ENCODE results near the gene OR6B1. TPM values are rescaled to one million over a fixed set of nuclear protein-coding genes. Genes with fewer than 3 reads are reported as not detected.

OR6B1 gene
- not detected for total RNA-seq

DNA sequence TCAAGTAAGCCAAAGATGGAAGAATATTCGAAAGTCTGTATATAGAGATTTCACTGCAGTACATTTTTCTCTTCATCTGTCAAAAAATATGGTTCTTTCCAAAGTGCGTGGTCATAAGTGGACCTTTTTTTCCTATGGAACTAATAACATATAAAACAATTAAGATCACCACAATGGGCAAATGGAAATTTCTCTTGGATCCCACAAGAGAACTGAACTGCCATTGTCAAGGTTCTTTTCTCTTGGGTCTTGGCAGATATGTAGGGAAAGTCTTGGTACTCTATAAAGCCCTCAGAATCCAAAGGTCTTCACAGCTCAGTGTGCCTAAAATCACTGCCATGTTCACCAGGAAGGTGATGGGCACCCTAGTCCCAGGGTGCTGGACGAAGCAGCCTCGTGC lies at the start of gene OR6B1:
TSS of gene OR6B1 (plus strand) at position 301 of the 400 bp plus-strand sequence. CDS start 3,677 bp downstream, outside the sequence.
- DNase-seq (ENCODE audit: low spot score) (no peak), ATAC-seq (no peak)
- no peak within 1 kb of the TSS for H3K27ac Mint-ChIP-seq
- H3K36me3 Mint-ChIP-seq = no peaks in the 10 kb centered on the region
- H3K27me3 Mint-ChIP-seq = peaks cover 9 to 31% of the 10 kb centered on the region in 2 donors
- no peaks in the 10 kb centered on the region for H3K9me3 Mint-ChIP-seq
- no peaks in the 10 kb centered on the region for H3K4me1 Mint-ChIP-seq (ENCODE audit: low read depth in 2 of 2)
- no peak within 1 kb of the TSS for H3K4me3 Mint-ChIP-seq

DNA sequence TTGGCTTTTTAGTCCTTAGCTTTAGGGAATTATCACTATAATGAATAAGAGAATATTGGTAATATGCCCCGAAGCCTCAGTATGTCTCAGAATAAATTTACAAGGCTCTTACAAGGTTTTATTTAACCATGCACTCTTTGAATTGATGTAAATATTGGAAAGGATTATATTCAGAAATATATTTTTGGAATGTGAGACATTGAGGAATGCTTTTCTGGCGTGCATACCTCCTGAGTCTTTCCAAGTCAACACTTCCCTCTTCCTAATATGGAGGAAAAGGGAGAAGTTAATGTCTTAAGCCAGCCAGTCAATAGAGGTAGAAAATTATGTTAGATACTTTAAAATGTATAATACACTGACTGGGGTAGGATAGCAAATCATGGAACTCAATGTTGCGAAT lies 46.7 kb upstream of the OR6B1 start:
- Mint-ChIP-seq H3K4me3 (no peak overlapping the region), H3K27ac (no peak overlapping the region), H3K4me1 (ENCODE audit: low read depth in 2 of 2) (no peaks in the 10 kb centered on the region), H3K27me3 (peaks cover 22 to 36% of the 10 kb centered on the region in 2 donors), H3K36me3 (no peaks in the 10 kb centered on the region), H3K9me3 (no peaks in the 10 kb centered on the region)
- DNase-seq (ENCODE audit: low spot score) = no peak
- ATAC-seq = no peak

DNA sequence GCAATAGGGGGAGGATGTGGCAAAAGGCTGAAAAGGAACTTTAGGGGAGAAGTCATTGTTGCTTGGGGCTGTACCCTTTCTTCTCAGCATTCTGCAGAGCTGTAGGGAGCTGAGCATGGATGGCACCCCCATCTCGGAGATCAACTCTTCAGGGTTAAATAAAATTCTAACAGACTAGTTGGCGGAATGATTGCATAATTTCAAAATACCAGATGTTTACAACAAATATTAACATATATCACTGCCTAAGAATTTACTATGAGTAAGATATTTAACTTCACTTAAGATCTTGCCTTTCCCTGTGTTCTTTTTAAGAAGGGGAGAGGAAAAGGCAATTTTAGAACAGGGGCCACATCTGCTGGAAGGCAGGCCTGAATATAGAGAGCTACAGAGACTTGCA lies 46.0 kb upstream of the OR6B1 start:
- DNase-seq (ENCODE audit: low spot score) (no peak), ATAC-seq (no peak)
- H3K9me3 Mint-ChIP-seq = no peaks in the 10 kb centered on the region
- H3K27me3 Mint-ChIP-seq = peaks cover 20 to 30% of the 10 kb centered on the region in 2 donors
- H3K4me3 Mint-ChIP-seq = no peak overlapping the region
- H3K36me3 Mint-ChIP-seq = no peaks in the 10 kb centered on the region
- H3K27ac Mint-ChIP-seq = no peak overlapping the region
- H3K4me1 Mint-ChIP-seq (ENCODE audit: low read depth in 2 of 2) = no peaks in the 10 kb centered on the region

DNA sequence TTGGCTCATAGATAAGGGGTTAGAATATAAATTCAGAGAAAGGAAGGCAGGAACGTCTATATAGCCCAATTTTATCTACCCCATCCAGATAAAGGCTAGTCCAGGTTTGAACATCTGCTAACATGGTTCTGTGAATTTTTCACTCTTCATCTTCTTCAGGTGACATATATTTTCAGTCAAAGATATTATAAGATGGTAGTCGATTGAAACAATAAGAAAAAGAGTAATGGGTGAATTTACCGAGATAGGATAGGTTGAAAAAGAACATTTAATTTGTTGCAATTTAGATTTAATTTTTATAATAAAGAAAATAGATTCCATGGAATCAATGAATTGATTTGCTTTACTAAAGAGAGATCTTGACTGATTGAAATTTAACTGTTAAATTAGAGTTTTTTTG lies 45.6 kb upstream of the OR6B1 start, which contains the start of gene OR2F1:
TSS of gene OR2F1 (plus strand) at position 301 of the 400 bp plus-strand sequence. CDS start 5,127 bp downstream, outside the sequence.
- no peak for DNase-seq (ENCODE audit: low spot score)
- no peaks in the 10 kb centered on the region for H3K9me3 Mint-ChIP-seq
- H3K4me1 Mint-ChIP-seq (ENCODE audit: low read depth in 2 of 2) = no peaks in the 10 kb centered on the region
- H3K4me3 Mint-ChIP-seq = no peak within 1 kb of the TSS
- H3K27ac Mint-ChIP-seq = no peak within 1 kb of the TSS
- H3K27me3 Mint-ChIP-seq = peaks cover 19 to 29% of the 10 kb centered on the region in 2 donors
- ATAC-seq = no peak
- no peaks in the 10 kb centered on the region for H3K36me3 Mint-ChIP-seq

DNA sequence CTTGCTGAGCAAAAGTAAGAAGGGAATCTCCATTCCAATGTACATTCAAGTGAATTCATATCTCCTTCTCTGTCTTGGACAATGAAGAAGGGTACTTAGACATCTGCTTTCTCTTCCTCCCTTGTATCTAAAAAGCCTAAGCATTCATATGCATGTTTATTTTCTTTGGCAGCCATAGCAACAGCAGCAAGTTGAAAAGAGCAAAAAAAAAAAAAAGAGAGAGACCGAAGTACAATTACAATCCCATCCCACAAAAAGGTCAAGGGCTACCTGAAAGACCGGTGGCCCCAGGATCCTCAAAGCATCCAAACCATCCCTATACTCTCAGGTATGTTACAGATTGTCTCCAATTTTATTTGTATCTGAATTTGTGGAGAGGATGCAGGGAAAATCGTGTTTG lies 41.3 kb upstream of the OR6B1 start:
- Mint-ChIP-seq H3K9me3 (peaks cover 3% of the 10 kb centered on the region), H3K4me1 (ENCODE audit: low read depth in 2 of 2) (no peaks in the 10 kb centered on the region), H3K4me3 (no peak overlapping the region), H3K27ac (no peak overlapping the region), H3K36me3 (no peaks in the 10 kb centered on the region), H3K27me3 (peaks cover 23 to 32% of the 10 kb centered on the region in 2 donors)
- ATAC-seq (no peak), DNase-seq (ENCODE audit: low spot score) (no peak)

DNA sequence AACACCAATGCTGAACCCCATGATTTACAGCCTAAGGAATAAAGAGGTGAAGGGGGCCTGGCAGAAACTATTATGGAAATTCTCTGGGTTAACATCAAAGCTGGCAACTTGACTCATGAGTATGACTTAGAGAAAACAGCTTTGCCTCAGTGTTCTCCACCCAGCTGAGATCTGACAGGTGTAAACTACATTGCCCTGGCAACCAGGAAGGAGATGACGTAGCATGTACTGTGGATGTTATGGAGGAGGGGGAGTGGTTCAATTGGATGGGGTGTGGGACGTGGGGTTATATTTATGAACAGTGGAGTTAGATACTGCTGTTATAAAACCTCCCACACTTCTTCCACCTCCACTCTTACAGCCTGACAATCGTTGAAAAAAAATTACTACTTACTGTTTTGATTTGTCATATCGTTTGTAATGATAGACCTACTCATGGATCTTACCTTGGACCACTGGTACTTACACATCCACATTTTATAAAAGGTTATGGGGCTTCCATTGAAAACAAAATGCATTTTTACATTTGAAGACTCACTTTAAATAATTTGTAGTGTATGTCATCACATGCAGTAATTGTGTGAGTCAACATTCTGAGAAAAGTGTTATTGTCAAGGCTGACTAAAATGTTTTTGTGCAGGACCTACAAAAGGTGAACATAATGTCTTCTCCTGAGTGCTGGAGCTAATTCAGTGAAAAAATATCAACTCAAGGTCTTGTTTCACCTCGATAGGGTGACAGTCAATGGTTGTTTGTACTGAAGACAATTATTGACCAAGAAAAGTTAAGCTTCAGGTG lies 39.1 kb upstream of the OR6B1 start:
- peaks cover 3% of the 10 kb centered on the region for H3K9me3 Mint-ChIP-seq
- DNase-seq (ENCODE audit: low spot score) (no peak), ATAC-seq (no peak)
- no peak overlapping the region for H3K27ac Mint-ChIP-seq
- no peaks in the 10 kb centered on the region for H3K36me3 Mint-ChIP-seq
- H3K27me3 Mint-ChIP-seq = peaks cover 26 to 32% of the 10 kb centered on the region in 2 donors
- H3K4me1 Mint-ChIP-seq (ENCODE audit: low read depth in 2 of 2) = no peaks in the 10 kb centered on the region
- no peak overlapping the region for H3K4me3 Mint-ChIP-seq

DNA sequence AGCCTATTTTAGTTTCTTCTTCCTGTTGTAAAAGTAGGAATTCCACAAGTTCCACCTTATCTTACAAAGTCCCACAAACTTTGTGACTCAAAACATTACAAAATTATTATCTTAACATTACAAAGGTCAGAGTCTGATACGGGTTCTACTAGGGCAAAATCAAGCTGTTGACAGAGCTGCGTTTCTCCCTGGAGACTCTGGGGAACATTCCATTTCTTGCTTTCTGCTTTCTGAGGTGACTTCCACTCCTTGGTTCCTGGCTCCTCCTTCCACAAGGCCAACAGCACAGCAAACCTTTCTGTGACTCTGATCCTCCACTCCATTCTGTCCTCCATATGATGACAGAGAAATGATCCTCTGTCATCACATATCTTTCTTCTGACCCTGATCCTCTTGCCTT lies 34.8 kb upstream of the OR6B1 start:
- Mint-ChIP-seq H3K27ac (no peak overlapping the region), H3K36me3 (no peaks in the 10 kb centered on the region), H3K27me3 (peaks cover 8 to 13% of the 10 kb centered on the region in 2 donors), H3K4me1 (ENCODE audit: low read depth in 2 of 2) (no peaks in the 10 kb centered on the region), H3K4me3 (no peak overlapping the region), H3K9me3 (peaks cover 3% of the 10 kb centered on the region)
- DNase-seq (ENCODE audit: low spot score) = no peak
- ATAC-seq = no peak

DNA sequence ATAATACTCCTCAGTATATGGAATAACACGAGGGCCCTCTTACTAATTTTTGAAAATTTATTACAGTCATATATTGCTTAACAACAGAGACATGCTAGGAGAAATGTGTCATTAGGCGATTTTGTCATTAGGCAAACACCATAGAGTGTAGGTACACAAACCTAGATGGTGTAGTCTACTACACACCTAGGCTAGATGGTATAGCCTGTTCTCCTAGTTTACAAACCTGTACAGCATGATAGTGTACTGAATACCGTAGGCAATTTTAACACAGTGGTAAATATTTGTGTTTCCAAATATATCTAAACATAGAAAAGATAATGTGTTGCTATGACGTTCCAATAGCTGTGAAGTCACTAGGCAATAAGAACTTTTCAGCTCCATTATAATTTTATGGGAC lies 32.7 kb upstream of the OR6B1 start:
- Mint-ChIP-seq H3K4me3 (no peak overlapping the region), H3K4me1 (ENCODE audit: low read depth in 2 of 2) (no peaks in the 10 kb centered on the region)

DNA sequence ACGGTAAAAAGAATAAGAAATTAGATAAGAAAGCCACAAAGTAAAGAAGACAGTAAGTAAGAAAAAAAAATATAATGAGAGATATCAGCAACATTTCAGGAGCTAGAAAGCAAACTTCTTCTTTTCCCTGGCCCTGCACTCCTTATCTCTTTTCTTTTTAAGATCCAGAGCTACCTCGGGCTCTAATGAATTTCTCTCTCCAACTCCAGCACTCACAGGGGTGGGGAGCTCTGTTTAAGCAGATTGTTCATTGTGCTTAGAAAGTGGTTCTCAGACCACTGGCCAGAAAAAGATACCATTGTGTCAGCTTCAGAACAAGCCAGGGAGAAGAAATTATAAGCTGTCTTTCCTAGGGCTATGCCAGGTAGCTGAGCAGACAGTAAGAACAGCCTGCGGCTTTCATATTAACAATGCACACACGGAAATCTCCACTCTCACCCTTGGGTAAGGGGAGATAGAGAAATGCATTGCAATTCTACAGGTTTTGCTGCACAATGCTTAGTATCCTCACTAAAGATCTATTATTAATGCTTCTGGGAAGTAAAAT lies 26.2 kb upstream of the OR6B1 start:
- Mint-ChIP-seq H3K27ac (no peak overlapping the region), H3K4me3 (no peak overlapping the region), H3K27me3 (peaks cover 10 to 23% of the 10 kb centered on the region in 2 donors), H3K4me1 (ENCODE audit: low read depth in 2 of 2) (no peaks in the 10 kb centered on the region), H3K36me3 (no peaks in the 10 kb centered on the region), H3K9me3 (no peaks in the 10 kb centered on the region)
- ATAC-seq = no peak
- DNase-seq (ENCODE audit: low spot score) = no peak

More for the DNA sequence above, 32.7 kb upstream of the OR6B1 start:
- DNase-seq (ENCODE audit: low spot score) = no peak
- Mint-ChIP-seq H3K36me3 (no peaks in the 10 kb centered on the region), H3K27ac (no peak overlapping the region), H3K27me3 (peaks cover 5 to 17% of the 10 kb centered on the region in 2 donors), H3K9me3 (peaks cover 1% of the 10 kb centered on the region)
- no peak for ATAC-seq

DNA sequence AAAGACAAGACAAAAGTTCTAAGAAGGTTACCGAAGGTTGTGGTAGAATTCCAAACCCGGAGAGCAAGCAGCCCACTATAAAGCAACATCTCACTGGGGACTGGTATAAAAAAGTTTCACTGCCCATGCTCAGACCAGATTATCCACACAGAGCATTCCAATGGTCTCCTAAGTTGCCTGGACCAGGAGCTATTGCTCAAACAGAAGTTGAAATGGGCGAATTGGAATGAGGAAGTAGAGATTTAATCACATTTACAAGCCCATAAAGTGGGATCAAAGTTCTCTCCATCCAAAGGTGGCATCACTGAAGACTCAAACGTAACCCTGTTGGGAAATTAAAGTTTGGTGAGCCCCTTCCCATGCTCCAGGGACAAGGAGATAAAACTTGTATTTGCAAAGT lies 25.7 kb upstream of the OR6B1 start:
- no peak for DNase-seq (ENCODE audit: low spot score)
- peaks cover 10 to 27% of the 10 kb centered on the region in 2 donors for H3K27me3 Mint-ChIP-seq
- H3K9me3 Mint-ChIP-seq = no peaks in the 10 kb centered on the region
- no peak overlapping the region for H3K4me3 Mint-ChIP-seq
- H3K36me3 Mint-ChIP-seq = no peaks in the 10 kb centered on the region
- no peaks in the 10 kb centered on the region for H3K4me1 Mint-ChIP-seq (ENCODE audit: low read depth in 2 of 2)
- ATAC-seq = no peak
- H3K27ac Mint-ChIP-seq = no peak overlapping the region

DNA sequence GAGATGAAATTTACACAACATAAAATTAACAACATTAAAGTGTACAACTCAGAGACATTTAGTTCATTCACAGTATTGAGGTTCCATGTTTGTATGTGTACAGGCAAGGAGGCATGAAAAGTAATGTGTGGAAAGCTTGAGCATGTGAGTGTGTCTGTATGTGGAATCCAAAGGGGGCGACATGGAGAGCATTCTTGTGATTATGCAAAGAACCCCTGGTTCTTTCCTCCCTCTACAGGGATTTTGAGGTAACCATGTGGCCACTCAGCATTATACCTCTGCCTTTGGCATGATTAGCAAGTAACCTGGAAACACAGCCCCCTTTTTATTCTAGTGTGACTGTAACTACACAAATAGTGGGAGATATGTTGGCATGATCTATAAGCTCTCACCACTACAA lies 24.5 kb upstream of the OR6B1 start:
- ATAC-seq (no peak), DNase-seq (ENCODE audit: low spot score) (no peak)
- no peaks in the 10 kb centered on the region for H3K4me1 Mint-ChIP-seq (ENCODE audit: low read depth in 2 of 2)
- no peaks in the 10 kb centered on the region for H3K36me3 Mint-ChIP-seq
- H3K4me3 Mint-ChIP-seq = no peak overlapping the region
- peaks cover 3% of the 10 kb centered on the region for H3K9me3 Mint-ChIP-seq
- peaks cover 8 to 36% of the 10 kb centered on the region in 2 donors for H3K27me3 Mint-ChIP-seq
- no peak overlapping the region for H3K27ac Mint-ChIP-seq

DNA sequence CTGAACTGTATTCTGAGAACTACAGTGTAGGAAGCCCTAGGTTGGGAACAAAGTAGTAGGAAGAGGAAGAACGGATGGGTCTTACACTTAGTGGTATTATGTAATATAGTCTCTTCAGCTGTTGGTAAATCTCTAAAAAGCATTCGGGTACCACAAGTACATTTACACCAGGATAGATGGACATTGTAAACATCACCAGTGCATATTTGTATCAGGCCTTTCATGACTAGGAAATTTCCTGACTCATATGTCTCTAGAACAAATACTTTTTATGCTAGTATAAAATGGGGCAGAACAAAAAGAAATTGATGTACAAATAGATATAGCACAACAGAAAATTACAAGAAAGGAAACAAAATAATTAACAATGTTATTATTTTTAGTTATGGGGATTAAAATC lies 21.5 kb upstream of the OR6B1 start:
- Mint-ChIP-seq H3K27ac (no peak overlapping the region), H3K4me3 (no peak overlapping the region), H3K36me3 (no peaks in the 10 kb centered on the region), H3K27me3 (peaks cover 0 to 33% of the 10 kb centered on the region in 2 donors), H3K9me3 (peaks cover 3% of the 10 kb centered on the region), H3K4me1 (ENCODE audit: low read depth in 2 of 2) (no peaks in the 10 kb centered on the region)
- no peak for ATAC-seq
- DNase-seq (ENCODE audit: low spot score) = no peak

DNA sequence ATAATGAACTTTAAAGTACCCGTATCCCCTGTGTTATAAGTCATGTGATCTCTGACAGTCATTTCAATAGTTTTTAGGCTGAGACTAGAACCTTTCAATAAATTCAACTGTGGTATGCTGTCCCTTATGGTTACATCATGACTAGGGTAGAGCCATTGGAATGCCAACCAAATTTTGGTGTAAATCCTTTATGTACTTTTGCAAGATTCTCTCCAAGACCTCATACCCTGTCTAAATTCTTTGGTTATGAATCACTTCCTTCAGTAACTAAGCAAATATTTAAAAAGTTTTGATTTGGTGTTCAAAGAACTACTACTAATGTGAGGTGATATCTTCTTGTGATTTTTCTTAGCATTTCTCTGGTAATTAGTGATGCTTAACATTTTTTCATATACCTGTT lies 20.8 kb upstream of the OR6B1 start:
- Mint-ChIP-seq H3K36me3 (no peaks in the 10 kb centered on the region), H3K4me1 (ENCODE audit: low read depth in 2 of 2) (no peaks in the 10 kb centered on the region), H3K9me3 (peaks cover 3% of the 10 kb centered on the region), H3K27me3 (peaks cover 0 to 28% of the 10 kb centered on the region in 2 donors), H3K4me3 (no peak overlapping the region), H3K27ac (no peak overlapping the region)
- ATAC-seq (no peak), DNase-seq (ENCODE audit: low spot score) (no peak)

DNA sequence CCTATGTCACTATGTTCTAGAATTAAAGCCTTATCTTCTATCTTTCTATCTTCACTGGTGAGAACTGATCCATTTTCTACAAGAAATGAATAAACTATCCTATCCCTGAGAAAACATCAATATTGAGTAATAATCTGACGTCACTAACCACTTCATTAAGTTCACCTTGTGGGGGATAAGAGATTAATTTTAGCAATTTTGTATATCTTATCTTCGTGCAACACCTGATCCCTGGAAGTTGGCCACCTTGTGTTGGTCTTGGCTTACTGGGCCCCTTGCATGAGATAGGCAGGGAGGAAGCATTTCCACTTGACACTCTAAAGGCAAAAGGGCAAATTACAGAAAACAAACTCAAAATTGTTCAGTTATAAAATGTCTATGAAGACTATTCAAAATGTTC lies 20.1 kb upstream of the OR6B1 start:
- H3K4me3 Mint-ChIP-seq = no peak overlapping the region
- H3K36me3 Mint-ChIP-seq = no peaks in the 10 kb centered on the region
- no peak for ATAC-seq

More for the DNA sequence above, 20.1 kb upstream of the OR6B1 start:
- H3K9me3 Mint-ChIP-seq = peaks cover 3% of the 10 kb centered on the region
- H3K27me3 Mint-ChIP-seq = peaks cover 0 to 28% of the 10 kb centered on the region in 2 donors
- H3K27ac Mint-ChIP-seq = no peak overlapping the region
- H3K4me1 Mint-ChIP-seq (ENCODE audit: low read depth in 2 of 2) = no peaks in the 10 kb centered on the region
- no peak for DNase-seq (ENCODE audit: low spot score)

Measured in natural killer cell treated with Interleukin-12 subunit alpha and Interleukin-12 subunit beta and Interleukin-15 and Interleukin-18, amount 100 ng/mL, for 72 hours (primary cell).